Body of pancreas (tissue), 4 donors: ENCODE results near the gene TMEM151A. TPM values are rescaled to one million over a fixed set of nuclear protein-coding genes. Genes with fewer than 3 reads are reported as not detected.
A peak's percentile ranks its signal among the peaks of the same experiment; 100 is the strongest.

Experiments
- ATAC-seq: fragments of 150-250 bp; one replicate; pipeline ENCODE4 v1.9.1; 2016
- DNase-seq, 4 donors: peaks; one replicate each; pipeline ENCODE4 v3.0.0-alpha.2; 2019
- H3K27ac ChIP-seq, 4 donors: fragments of 200-600 bp; sonication (generic); 1 replicate in 3 of 4; 2 replicates in 1 of 4; pipeline versions ENCODE4 v1.5.1 to v1.6.1; 2016 to 2019; ENCODE audit warnings: mild to moderate bottlenecking in 1 of 4, mixed read lengths in 1 of 4, moderate library complexity in 1 of 4
- H3K27me3 ChIP-seq, 2 donors: fragments of 200-600 bp; sonication (generic); one replicate each; pipeline ENCODE4 v1.6.0; 2016; ENCODE audit warnings: mild to moderate bottlenecking in 1 of 2
- H3K36me3 ChIP-seq, 2 donors: fragments of 200-600 bp; sonication (generic); replicated peaks in 1 of 2; 2 replicates each; pipeline ENCODE4 v1.5.1; 2016; ENCODE audit warnings: low read depth in 2 of 2; ENCODE audit not compliant: insufficient read depth in 1 of 2
- H3K4me1 ChIP-seq: fragments of 200-600 bp; sonication (generic); one replicate; pipeline ENCODE4 v1.6.0; 2016
- H3K4me3 ChIP-seq, 2 donors: fragments of 200-600 bp; sonication (generic); 1 replicate in 1 of 2; 2 replicates in 1 of 2; pipeline ENCODE4 v1.5.1; 2016 to 2019
- H3K9me3 ChIP-seq, 3 donors: fragments of 200-600 bp; sonication (generic); 1 replicate in 2 of 3; 2 replicates in 1 of 3; pipeline ENCODE4 v1.5.1; 2016
- POLR2A ChIP-seq, 3 donors: fragments of 450-650 bp; IDR thresholded peaks; one replicate each; pipeline ENCODE4 v1.6.1; 2016; ENCODE audit warnings: antibody characterized with exemption in 3 of 3, mild to moderate bottlenecking in 2 of 3
- WGBS, 2 donors: methylation state at CpG; one replicate each; pipeline ENCODE4 v1.1.5; 2017; 5-methylcytosine and 5-hydroxymethylcytosine counted together
- intact Hi-C: fragments of 100-400 bp; cut with DNase I; formaldehyde crosslinking; loops from one replicate; pipeline ENCODE4 v1.15.1; 2023
- total RNA-seq, 2 donors: library from RNA; depleted of rRNA; stranded (reverse); fragments of >200 nt; gene quantifications; one replicate each; pipeline ENCODE4 v1.1.0, GENCODE V29; 2016
- TF ChIP-seq, protein P1 (sequence below), 7 experiments: fragments of 450-650 bp in 4 of 7; fragments of 200-600 bp in 3 of 7; sonication (generic) in 3 of 7; IDR thresholded peaks; one replicate each; pipeline ENCODE4 v1.5.1; 2016 to 2019; ENCODE audit warnings: antibody characterized with exemption in 7 of 7

The TMEM151A gene
- total RNA-seq, 2 donors from 2014 or later = 1.6 to 2.1 TPM

DNA sequence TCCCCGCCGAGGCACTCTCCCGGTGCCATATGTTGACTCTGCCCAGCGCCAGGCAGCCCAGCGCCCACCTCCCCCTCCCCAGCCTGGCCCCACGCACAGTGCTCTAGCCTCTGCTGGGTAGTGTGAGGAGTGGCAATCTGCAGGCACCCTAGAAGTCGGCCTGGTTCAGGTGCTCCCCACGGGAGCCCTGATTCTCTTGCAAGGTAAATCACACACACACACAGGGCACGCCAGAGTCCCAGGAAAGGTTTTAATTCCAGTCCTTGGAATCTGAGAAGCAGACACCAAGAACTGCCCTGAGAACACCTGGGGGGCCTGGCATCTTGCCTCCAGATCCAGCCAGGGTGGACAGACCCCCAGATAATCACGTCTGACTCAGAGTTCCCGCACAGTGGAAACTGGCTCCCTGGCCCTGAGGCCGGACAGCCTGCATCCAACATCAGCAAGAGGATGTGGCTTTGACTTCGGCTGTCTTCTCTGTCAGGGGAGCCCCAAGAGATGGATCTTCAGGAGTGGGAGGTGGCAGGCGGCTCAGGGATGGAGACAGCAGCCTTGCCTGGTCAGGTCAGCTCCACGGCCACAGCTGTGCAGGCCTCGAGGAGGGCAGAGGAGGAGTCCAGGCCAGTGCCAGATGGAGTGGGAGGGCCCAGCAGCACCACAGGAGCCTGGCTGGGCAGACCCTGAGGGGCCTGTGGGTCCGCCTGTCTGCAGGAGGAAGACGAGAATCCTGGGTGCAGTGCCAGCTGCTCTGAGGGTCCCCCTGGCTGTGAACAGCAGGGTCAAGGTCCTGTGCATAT is 45.6 kb downstream of the TMEM151A start:
- H3K27ac ChIP-seq = peak overlapping the region in 2 of 4 donors; percentile 69 to 74
- 49 to 62% methylated on average over 3 to 15 of the region's 18 CpGs for WGBS, 2 donors

DNA sequence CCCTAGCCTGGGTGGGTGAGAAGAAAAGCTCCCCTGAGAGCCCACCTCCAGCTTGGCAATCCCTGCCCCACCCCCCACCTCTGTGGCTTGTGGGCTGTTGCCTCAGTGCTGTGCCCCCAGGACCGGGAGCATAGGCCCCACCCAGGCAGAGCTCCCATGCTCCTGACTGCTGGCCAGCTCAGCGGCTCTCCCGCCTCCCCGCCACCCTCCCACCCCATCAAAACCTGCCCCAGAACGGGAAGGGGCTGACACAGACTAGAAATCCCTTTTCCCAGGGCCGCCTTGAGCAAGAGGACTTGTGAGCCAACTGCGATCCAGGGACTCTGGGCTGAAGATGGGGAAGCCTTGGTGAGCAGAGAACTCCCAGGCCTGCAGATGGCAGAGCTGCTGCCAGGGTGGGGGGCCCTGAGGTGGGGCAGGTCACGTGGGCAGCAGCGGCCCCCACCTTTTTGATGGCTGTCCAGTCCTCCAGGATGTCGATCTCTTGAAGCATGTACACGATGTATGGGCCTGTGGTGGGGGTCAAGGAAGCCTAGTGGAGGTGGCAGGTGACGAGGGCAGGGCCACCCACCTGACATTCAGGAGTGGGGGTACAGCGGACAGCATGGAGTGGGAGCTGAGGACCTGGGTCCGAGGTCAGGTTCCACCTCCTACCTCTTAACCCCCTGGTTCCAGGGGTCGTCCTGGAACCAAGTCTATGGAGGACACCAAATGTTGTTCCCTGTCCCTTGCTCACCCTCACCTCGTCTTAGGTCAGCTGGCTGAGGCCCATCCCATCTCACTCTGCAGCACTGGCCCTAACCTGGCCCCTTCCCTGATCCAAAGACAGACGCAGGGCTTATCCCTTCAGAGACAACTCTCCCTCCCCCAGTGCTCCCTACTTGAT is 46.8 kb downstream of the TMEM151A start:
- Histone ChIP-seq H3K36me3 (peaks cover 4 to 16% of the 10 kb centered on the region in 2 donors), H3K4me1 (peaks cover 34% of the 10 kb centered on the region)

More for the DNA sequence above, 45.6 kb downstream of the TMEM151A start:
- Histone ChIP-seq H3K9me3 (no peaks in the 10 kb centered on the region), H3K36me3 (peaks cover 4 to 16% of the 10 kb centered on the region in 2 donors), H3K27me3 (no peaks in the 10 kb centered on the region), H3K4me1 (peaks cover 30% of the 10 kb centered on the region), H3K4me3 (no peak overlapping the region)
- no peak for ATAC-seq
- no peak for DNase-seq
- intact Hi-C loops = no loop called here
- no peak for TF ChIP-seq POLR2A (IDR thresholded peaks at IDR 0.05)
- TF ChIP-seq, protein P1, sequence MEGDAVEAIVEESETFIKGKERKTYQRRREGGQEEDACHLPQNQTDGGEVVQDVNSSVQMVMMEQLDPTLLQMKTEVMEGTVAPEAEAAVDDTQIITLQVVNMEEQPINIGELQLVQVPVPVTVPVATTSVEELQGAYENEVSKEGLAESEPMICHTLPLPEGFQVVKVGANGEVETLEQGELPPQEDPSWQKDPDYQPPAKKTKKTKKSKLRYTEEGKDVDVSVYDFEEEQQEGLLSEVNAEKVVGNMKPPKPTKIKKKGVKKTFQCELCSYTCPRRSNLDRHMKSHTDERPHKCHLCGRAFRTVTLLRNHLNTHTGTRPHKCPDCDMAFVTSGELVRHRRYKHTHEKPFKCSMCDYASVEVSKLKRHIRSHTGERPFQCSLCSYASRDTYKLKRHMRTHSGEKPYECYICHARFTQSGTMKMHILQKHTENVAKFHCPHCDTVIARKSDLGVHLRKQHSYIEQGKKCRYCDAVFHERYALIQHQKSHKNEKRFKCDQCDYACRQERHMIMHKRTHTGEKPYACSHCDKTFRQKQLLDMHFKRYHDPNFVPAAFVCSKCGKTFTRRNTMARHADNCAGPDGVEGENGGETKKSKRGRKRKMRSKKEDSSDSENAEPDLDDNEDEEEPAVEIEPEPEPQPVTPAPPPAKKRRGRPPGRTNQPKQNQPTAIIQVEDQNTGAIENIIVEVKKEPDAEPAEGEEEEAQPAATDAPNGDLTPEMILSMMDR (IDR thresholded peaks at IDR 0.05) = no peak

DNA sequence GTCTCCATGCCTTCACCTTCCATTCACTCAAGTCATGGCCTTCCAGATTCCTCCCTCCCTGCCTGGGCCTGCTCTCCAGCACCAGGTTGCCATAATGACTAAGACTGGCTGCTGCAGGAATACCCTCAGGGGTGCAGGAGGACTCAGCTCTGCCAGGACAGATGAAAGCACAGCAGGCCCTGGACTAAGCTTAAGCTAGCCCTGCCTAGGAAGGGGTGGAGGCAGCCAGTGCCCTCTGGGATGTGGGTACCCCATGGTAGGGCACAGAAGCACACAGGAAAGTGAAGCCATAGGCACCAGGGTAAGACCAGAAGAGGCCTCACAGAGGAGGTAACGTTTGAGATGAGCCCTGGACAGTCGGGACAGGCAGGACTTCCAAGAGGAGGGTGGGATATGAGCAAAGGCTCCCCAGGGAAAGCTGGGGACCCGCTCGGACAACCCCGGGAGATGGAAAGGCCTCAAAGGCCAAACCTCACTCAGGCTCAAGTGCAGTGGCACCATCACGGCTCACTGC is 47.5 kb downstream of the TMEM151A start:
- Histone ChIP-seq H3K4me1 (peaks cover 41% of the 10 kb centered on the region), H3K4me3 (no peak overlapping the region), H3K27me3 (no peaks in the 10 kb centered on the region), H3K9me3 (no peaks in the 10 kb centered on the region), H3K27ac (no peak overlapping the region), H3K36me3 (peaks cover 4 to 16% of the 10 kb centered on the region in 2 donors)
- DNase-seq = no peak
- no peak for ATAC-seq
- intact Hi-C loops = no loop called here
- 84 to 85% methylated on average over 5 to 6 of the region's 6 CpGs for WGBS, 2 donors
- TF ChIP-seq, protein P1 (IDR thresholded peaks at IDR 0.05) = no peak
- no peak for TF ChIP-seq POLR2A (IDR thresholded peaks at IDR 0.05)

More for the DNA sequence above, 46.8 kb downstream of the TMEM151A start:
- no peak overlapping the region for H3K27ac ChIP-seq
- TF ChIP-seq, protein P1 (IDR thresholded peaks at IDR 0.05) = no peak
- no peak for TF ChIP-seq POLR2A (IDR thresholded peaks at IDR 0.05)
- intact Hi-C loops = no loop called here
- no peaks in the 10 kb centered on the region for H3K9me3 ChIP-seq
- no peaks in the 10 kb centered on the region for H3K27me3 ChIP-seq
- WGBS, 2 donors = 79 to 84% methylated on average over 8 to 15 of the region's 17 CpGs
- ATAC-seq = no peak
- DNase-seq = no peak
- H3K4me3 ChIP-seq = no peak overlapping the region

DNA sequence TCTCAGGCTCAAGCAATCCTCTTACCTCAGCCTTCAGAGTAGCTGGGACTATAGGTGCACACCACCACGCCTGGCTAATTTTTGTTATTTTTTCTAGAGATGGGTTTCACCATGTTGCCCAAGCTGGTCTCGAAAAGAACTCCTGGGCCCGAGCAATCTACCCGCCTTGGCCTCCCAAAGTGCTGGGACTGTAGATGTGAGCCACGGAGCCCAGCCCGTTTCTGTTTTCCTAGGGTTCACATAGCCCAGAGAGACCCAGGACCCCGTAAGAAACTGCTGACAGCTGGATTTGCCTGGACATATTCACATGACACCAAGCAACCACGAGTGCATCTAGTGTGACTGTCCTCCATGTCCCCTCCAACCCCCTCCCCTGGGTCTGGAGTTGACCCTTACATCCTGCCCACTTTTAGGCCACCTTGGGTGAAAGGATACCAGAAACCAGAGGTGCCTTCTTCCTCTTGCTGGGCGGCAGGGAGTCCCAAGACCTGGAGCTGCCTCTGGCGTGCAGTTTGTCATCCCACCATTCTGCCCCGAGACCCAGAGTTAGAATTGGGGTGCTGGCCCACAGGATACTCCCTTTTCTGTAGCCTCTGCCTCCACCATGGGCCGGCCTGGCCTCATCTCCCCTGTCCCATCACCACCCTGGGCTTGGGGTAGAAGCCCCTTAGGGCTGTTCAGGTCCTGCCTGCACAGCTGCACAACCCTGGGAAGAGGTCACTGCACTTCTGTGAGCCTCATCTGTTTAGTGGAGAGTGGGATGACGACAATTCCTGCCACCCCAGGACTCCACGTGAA is 48.2 kb downstream of the TMEM151A start:
- no peak for ATAC-seq
- intact Hi-C loops = no loop called here
- Histone ChIP-seq H3K27me3 (no peaks in the 10 kb centered on the region), H3K9me3 (no peaks in the 10 kb centered on the region), H3K4me1 (peaks cover 42% of the 10 kb centered on the region), H3K4me3 (no peak overlapping the region), H3K36me3 (peaks cover 4 to 16% of the 10 kb centered on the region in 2 donors), H3K27ac (no peak overlapping the region)
- WGBS, 2 donors = 68 to 80% methylated on average over 5 to 14 of the region's 14 CpGs
- TF ChIP-seq, protein P1 (IDR thresholded peaks at IDR 0.05) = no peak
- no peak for TF ChIP-seq POLR2A (IDR thresholded peaks at IDR 0.05)
- no peak for DNase-seq
